ENCODE results near the gene TMEM106A. TPM values are rescaled to one million over a fixed set of nuclear protein-coding genes. Genes with fewer than 3 reads are reported as not detected.

Gene TMEM106A
- total and polyA plus RNA-seq, 2 of the 13 experiments (the other 11 are each of a cell fraction or from before 2014, with no cell fraction given), result 16.9 to 35.9 TPM

GRCh38 chr17:43219001-43219400 lies 7.3 kb downstream of the TMEM106A start:
- H3K27ac ChIP-seq (ENCODE audit: extremely low read length, insufficient read depth, low read length), result peak overlapping the region; percentile 94
- peaks cover 57% of the 10 kb centered on the region for H3K4me1 ChIP-seq (ENCODE audit: insufficient read depth, low read length)
- no peak for FAIRE-seq
- intact Hi-C loops (cut with micrococcal nuclease; ENCODE audit: unreplicated experiment) (no loop called here), in situ Hi-C loops (cut with HindIII; ENCODE audit: extremely low pct_ligation_motif_present, low pct_unique_long_range_greater_than_20kb) (no loop called here)
- H3K27me3 ChIP-seq (ENCODE audit: control insufficient read depth in 1 of 2, insufficient read depth in 2 of 2, low read length in 2 of 2), result no peaks in the 10 kb centered on the region
- no peaks in the 10 kb centered on the region for H4K20me1 ChIP-seq (ENCODE audit: insufficient read depth, low read length)
- ChIA-PET CTCF (ENCODE audit: low intra/inter-chr PET ratio, low total read pairs) (no interaction called here), POLR2A (interaction anchor here (0.8 to 5.7 kb wide), 7 partner anchors 20 to 221 kb away, joined by 3 to 177 read pairs (median 7); partner anchors contain the start of genes NBR1, RPL27 and VAT1)
- no TSS peak for BruUV-seq (replicated peaks)
- H2AFZ ChIP-seq (ENCODE audit: low read length), result no peak overlapping the region
- H3K36me3 ChIP-seq (replicated peaks in 1 of 2; ENCODE audit: control insufficient read depth in 1 of 2, insufficient read depth in 2 of 2, low read length in 2 of 2), result peaks cover 17 to 45% of the 10 kb centered on the region in 2 experiments
- DNase-seq (ENCODE audit: low spot score), result no peak
- H3K9ac ChIP-seq (ENCODE audit: insufficient read depth, low read depth, low read length), result no peak overlapping the region; the same call in 1 of the 2 replicates
- H3K79me2 ChIP-seq (ENCODE audit: insufficient read depth, low read length), result peaks cover 3% of the 10 kb centered on the region
- no peaks in the 10 kb centered on the region for H3K9me3 ChIP-seq (ENCODE audit: low read length)
- 98% methylated on average over 2 of the region's 2 CpGs for WGBS (ENCODE audit: low lambda C conversion rate)
- ATAC-seq, result no peak
- H3K4me2 ChIP-seq (ENCODE audit: low read depth, low read length), result no peak overlapping the region
- TF ChIP-seq ETV6 (CRISPR knock-in tag; conservative IDR thresholded peaks at IDR 0.05), result no peak
- no peak for TF ChIP-seq SOX6 (IDR thresholded peaks at IDR 0.05)
- 0 out of 2 replicates have a peak, but pooled peaks have one; percentile 4 for TF ChIP-seq SOX6 (CRISPR knock-in tag; IDR thresholded peaks at IDR 0.05)
- peak in 1 of 2 experiments; percentile 13; a peak in 1 of 4 replicates for TF ChIP-seq POLR2A (IDR thresholded peaks at IDR 0.05; ENCODE audit: insufficient read depth in 1 of 2, low read depth in 2 of 2, low read length in 2 of 2)
- no peak overlapping the region for H3K4me3 ChIP-seq (replicated peaks in 1 of 3; ENCODE audit: insufficient read depth in 1 of 3, low read depth in 2 of 3, low read length in 3 of 3)

- WGBS (ENCODE audit: low lambda C conversion rate), result 98% methylated on average over 8 of the region's 8 CpGs
- in situ Hi-C loops (cut with HindIII; ENCODE audit: extremely low pct_ligation_motif_present, low pct_unique_long_range_greater_than_20kb), result no loop called here
- intact Hi-C loops (cut with micrococcal nuclease; ENCODE audit: unreplicated experiment), result no loop called here
- H3K79me2 ChIP-seq (ENCODE audit: insufficient read depth, low read length), result no peaks in the 10 kb centered on the region
- no peak for DNase-seq (ENCODE audit: low spot score)
- ChIA-PET CTCF (ENCODE audit: low intra/inter-chr PET ratio, low total read pairs) (no interaction called here), POLR2A (interaction anchor here (0.7 to 5.7 kb wide), 7 partner anchors 8 to 209 kb away, joined by 3 to 177 read pairs (median 4); partner anchors contain the start of genes NBR1, TMEM106A and VAT1)
- TF ChIP-seq HNRNPUL1 (IDR thresholded peaks at IDR 0.05; ENCODE audit: low read depth, low read length) (no peak), RBFOX2 (IDR thresholded peaks at IDR 0.05; ENCODE audit: low read depth, low read length) (peak; percentile 40), POLR2A (IDR thresholded peaks at IDR 0.05; ENCODE audit: insufficient read depth in 1 of 2, low read depth in 2 of 2, low read length in 2 of 2) (peak in 1 of 2 experiments; percentile 30; a peak in 1 of 4 replicates)
- no peak for FAIRE-seq
- no peak overlapping the region for H3K27ac ChIP-seq (ENCODE audit: extremely low read length, insufficient read depth, low read length)
- no peaks in the 10 kb centered on the region for H3K9me3 ChIP-seq (ENCODE audit: low read length)
- no peak for ATAC-seq
- no peak overlapping the region for H3K4me3 ChIP-seq (replicated peaks in 1 of 3; ENCODE audit: insufficient read depth in 1 of 3, low read depth in 2 of 3, low read length in 3 of 3)
- no peak overlapping the region for H2AFZ ChIP-seq (ENCODE audit: low read length)
- H3K36me3 ChIP-seq (replicated peaks in 1 of 2; ENCODE audit: control insufficient read depth in 1 of 2, insufficient read depth in 2 of 2, low read length in 2 of 2), result peaks cover 19 to 49% of the 10 kb centered on the region in 2 experiments
- H3K9ac ChIP-seq (ENCODE audit: insufficient read depth, low read depth, low read length), result no peak overlapping the region
- H4K20me1 ChIP-seq (ENCODE audit: insufficient read depth, low read length), result no peaks in the 10 kb centered on the region
- no peak overlapping the region for H3K4me2 ChIP-seq (ENCODE audit: low read depth, low read length)
- BruUV-seq (replicated peaks), result no TSS peak
- peaks cover 48% of the 10 kb centered on the region for H3K4me1 ChIP-seq (ENCODE audit: insufficient read depth, low read length)
- H3K27me3 ChIP-seq (ENCODE audit: control insufficient read depth in 1 of 2, insufficient read depth in 2 of 2, low read length in 2 of 2), result no peaks in the 10 kb centered on the region
Measured at GRCh38 chr17:43219746-43220380, 8.2 kb downstream of the TMEM106A start.

Measured in HepG2 (cell line).